ENCODE data around the gene HDAC7.
"Not testable (repeated sequence)": the region's sequence is repeated elsewhere in the genome, so short reads cannot be mapped to it uniquely, and the experiment has no call there.

Gene HDAC7

DNA sequence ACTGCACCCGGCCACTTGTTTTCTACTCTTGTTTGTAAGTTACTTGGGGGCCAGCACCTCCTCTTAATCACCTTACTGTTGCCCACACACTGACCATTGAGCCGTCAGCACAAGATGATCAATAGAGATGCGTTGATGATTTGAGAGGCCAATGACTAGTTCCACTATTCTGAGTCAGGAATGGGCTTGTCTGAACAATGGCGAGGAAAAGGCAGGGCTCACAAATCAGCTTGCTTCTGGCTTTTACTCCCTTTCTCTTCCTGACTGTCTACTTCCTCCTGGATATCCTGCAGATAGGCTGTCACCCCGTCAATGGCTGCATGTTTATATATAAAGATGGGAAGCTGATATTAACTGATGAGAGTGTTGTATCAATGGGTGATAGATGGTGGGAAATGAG, 29.1 kb upstream of the HDAC7 start:
- no peak for DNase-seq

DNA sequence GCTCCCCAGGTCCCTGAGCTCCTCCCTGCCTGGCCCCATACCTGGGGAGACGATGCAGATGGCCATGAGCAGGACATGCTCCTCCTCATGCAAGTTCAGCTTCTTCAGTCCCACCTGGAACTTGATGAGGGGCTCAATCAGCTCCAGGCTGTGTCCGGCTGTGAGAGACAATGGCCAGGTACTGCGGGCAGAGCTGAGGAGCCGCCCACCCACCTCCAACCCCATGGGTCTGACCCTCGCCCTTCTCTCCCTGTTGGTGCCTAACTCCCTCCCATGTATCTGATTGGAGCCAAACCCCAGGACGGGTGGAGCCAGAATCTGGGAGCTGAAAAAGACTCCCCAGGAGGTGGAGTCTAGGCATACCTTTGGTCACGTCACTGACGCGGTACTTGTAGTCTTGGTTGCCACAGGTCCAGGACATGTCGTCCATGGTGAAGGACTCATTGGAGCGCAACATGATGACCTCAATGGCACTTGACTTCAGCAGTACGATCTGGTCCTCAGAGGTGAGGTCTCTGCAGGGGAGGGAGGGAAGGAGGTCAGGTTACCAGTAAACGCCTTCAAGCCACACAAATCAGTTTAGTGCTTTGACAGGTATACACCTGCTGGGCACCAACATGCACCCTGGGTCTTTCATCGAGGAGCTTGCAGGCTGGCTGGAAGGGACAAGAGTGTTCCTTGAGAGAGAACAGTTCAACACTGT, 26.7 kb upstream of the HDAC7 start:
- DNase-seq = no peak

GRCh38 chr12:47845081-47845480, 25.4 kb upstream of the HDAC7 start:
- no peak for DNase-seq

- DNase-seq = no peak
Observed at GRCh38 chr12:47844264-47845019, 24.7 kb upstream of the HDAC7 start.

- no peak for DNase-seq
Observed at GRCh38 chr12:47843226-47843980, 23.7 kb upstream of the HDAC7 start.

- DNase-seq = not testable (repeated sequence)
Observed at GRCh38 chr12:47842543-47842942, 22.8 kb upstream of the HDAC7 start.

DNA sequence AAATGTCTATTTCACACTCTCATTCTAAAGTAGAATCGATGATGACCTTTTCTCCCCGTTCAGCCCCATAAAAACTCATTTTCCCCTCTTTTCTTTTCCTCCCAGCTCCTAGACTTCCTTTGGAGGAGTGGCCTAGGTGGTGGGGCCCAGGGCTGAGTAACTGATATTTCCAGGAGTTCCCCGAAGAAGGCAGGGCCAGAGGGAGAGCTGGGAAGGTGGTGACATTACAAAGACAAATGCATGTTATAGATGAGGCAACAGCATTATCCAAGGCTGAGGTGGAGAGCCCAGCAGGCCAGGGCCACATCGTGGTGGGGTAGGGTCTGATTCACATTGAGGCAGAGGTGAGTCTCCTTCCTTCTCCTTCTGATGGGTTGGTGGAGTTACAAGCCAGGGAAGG, 22.2 kb upstream of the HDAC7 start:
- no peak for DNase-seq

- DNase-seq = no peak
Observed at GRCh38 chr12:47841501-47841900, 21.8 kb upstream of the HDAC7 start.

DNA sequence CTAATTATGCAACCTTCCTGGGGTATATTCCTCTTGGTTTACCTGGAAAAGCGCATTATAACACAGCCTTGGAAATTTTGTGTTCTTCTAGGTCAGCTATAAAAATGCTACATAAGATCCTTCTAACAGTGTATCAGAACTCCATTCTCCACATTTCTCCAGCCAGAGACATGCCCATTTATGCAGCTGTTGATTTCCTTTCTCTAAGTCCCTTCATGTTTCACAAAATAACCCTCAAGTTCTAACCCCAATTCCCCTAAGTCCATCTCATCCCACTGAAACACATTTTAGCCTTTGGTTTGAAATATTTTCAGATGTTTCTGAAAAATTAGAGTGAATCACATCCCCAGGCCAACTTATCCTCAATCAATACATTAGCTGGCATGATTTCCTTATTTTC, 20.9 kb upstream of the HDAC7 start:
- no peak for DNase-seq

GRCh38 chr12:47839214-47839876, 19.6 kb upstream of the HDAC7 start:
- DNase-seq = no peak

DNA sequence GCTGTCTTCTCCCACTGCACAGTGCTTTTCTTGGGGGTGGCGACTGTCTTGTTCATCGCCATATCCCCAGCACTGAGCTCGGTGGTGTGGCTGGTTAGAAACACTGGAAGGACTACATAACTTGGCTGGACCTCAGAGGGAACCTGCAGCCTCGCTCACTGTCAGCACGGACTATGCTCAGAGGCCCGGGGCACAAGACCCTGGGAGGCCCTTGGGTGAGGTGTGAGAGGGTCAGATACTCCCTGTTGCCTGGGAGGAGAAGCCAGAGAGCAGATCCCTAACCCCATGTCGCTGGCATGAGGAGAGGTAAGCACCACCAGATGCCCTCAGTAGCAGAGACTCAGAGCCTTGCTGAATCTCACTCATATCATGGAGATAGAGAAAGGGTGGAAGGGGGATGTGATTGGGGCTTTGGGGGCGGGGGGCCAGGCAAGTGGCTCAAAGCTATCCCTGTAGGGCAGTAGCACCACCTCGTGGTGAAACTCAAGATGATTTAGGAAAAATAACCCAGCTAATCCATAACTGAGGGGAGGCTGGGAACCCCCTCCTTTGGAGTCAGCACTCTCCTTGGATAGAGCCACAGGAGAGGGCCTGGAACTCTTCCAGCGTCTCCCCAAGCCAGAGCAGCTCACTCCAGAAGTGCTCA, 18.7 kb upstream of the HDAC7 start:
- peak in 3 of 5 experiments; percentile 15 to 46 (median 18) for DNase-seq

- DNase-seq = peak in 4 of 5 experiments; percentile 40 to 65 (median 52)
Observed at GRCh38 chr12:47837190-47838171, 17.8 kb upstream of the HDAC7 start.

GRCh38 chr12:47835831-47836155, 16.1 kb upstream of the HDAC7 start:
- no peak for DNase-seq

GRCh38 chr12:47835006-47835830, 15.5 kb upstream of the HDAC7 start:
- no peak for DNase-seq

DNA sequence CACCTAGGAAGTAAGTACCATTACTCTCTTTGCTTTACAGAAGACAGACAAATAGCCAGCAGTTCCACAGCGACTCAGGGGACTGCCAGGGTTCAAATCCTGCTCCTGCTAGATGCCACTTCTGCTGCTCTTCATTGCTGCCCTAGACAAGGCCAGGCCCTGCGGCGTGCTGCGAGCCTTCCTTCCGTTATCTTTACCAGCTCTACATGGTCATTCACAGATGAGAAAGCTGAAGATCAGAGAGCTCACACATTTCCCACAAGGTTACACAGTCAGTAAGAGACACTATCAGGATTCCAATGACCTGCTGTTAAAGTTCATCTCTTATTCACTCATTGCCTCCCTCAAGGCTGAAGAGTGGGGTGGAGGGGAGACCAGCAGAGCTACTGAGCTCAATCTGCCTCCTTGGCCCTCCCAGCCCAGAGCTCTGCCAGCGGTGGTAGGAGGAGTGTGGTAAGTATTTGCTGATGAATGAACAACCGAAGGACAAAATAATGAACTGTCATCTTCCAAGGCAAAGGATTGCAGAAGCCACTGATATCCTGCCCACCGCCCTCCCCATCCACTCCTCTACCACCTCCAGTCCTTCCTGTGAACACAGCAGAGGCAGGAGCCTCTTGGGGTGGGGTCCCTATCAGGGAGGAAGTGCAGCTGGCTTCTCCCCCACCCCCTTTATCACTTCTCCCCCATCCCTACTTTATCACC, 14.6 kb upstream of the HDAC7 start:
- no peak for DNase-seq

DNA sequence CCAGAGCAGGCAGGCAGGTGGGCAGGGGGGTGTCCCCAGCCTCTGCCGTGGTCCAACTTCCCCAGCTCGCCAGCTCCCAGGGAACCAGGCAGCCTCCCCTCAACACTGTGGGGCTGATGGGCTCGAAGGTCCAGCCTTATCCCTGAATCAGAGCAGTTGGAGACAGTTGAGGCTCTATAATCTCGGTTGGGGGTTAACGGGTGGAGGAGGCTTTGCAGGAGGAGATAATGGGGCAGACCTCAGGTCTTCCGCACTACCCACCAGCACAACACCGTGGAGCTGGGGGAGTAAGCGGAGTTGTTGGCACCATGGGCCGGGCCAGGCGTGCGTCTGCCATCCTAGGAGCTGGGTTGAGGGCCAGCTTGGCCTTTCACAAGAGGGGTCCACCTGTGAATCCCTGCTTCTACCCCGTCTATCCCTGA, 13.9 kb upstream of the HDAC7 start:
- DNase-seq = no peak

DNA sequence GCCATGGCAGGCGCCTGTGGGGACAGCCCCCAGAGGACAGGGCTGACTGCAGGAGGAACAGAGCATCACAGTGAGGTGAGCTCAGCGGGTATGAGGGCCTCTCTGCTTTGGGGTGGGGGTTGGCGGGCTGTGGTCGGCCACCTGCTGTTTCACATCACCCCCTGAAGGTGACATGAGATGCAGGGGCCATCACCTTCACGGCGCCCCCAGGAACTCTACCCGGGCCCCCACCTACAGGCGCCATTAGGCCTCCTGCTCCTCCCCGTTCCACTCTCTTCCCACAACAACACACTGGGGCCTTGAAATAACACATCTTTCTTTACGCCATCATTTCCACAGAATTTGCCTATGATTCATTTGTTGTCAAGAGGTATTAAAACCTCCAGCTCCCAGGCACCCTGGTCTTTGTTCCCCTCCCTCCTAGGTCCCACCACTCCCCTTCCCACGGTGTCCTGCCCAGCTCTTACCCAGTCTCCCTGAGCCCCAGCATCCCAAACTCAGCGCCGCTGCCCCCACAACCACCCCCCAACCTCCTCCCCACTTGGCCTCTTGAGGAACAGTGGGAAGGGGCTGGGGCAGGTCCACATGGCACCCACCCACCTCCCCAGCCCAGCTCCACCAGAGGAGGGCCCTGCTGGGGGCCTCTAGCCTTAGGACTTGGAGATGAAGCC, 12.7 kb upstream of the HDAC7 start:
- DNase-seq = peak in 4 of 5 experiments; percentile 16 to 60 (median 39)

DNA sequence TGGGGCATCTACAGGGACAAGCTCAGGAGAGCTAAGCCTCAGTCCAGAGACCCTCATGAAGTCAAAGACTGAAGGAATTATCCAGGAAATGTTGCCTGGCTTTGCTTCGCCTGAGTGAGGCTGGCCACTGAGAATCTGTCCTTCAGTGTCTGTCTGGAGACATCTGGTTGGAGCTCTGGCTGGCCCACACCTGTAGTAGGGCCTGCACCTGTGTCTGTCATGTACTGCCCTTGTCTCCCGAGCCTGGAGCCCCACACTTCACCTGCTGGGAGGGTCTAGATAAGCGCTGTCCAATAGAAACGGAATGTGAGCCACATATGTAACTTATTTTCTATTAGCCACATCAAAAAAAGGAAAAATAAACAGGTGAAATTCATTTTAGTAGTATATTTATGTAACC, 9.9 kb upstream of the HDAC7 start:
- DNase-seq = no peak

GRCh38 chr12:47828976-47829482, 9.3 kb upstream of the HDAC7 start:
- no peak for DNase-seq

Data from T-helper 2 cell (primary cell).